Measurements from ENCODE around the gene NOVA2. TPM values are rescaled to one million over a fixed set of nuclear protein-coding genes. Genes with fewer than 3 reads are reported as not detected.

The NOVA2 gene
- total and polyA plus RNA-seq, 9 of the 15 experiments (the other 6 are each of a cell fraction or from before 2014, with no cell fraction given), result not detected

- TF ChIP-seq ZBTB40 (IDR thresholded peaks at IDR 0.05), result peak; percentile 74
- TF ChIP-seq ZBTB40 (CRISPR knock-in tag; IDR thresholded peaks at IDR 0.05), result no peak
- TF ChIP-seq NCOA2 (IDR thresholded peaks at IDR 0.05; ENCODE audit: partially characterized antibody in 2 of 2), result no peak
- no peak for TF ChIP-seq ZNF24 (IDR thresholded peaks at IDR 0.05)
- no peak for TF ChIP-seq ZNF592 (IDR thresholded peaks at IDR 0.05)
- peak; percentile 24; the same call in 1 of the 2 replicates for TF ChIP-seq CREB3L1 (IDR thresholded peaks at IDR 0.05; ENCODE audit: borderline replicate concordance, low read depth)
- no peak for TF ChIP-seq BCL6 (CRISPR knock-in tag; IDR thresholded peaks at IDR 0.05)
- no peak for TF ChIP-seq PTRF (tag; IDR thresholded peaks at IDR 0.05)
- TF ChIP-seq CHAMP1 (IDR thresholded peaks at IDR 0.05), result no peak
- TF ChIP-seq RBM34 (IDR thresholded peaks at IDR 0.05; ENCODE audit: borderline replicate concordance, insufficient read depth, low read length), result no peak
These were observed 21.5 kb upstream of the NOVA2 start, which contains the start of gene CCDC61 (continued) for GRCh38 chr19:45994998-45995714.
